ENCODE measurements around the gene SIRT1. TPM values are rescaled to one million over a fixed set of nuclear protein-coding genes. Genes with fewer than 3 reads are reported as not detected.
"Not testable (repeated sequence)": the region's sequence is repeated elsewhere in the genome, so short reads cannot be mapped to it uniquely, and the experiment has no call there.

The SIRT1 gene
- total RNA-seq, 1 experiment from 2014 or later = 42.6 TPM

- BruUV-seq (replicated peaks) = no TSS peak
- CTCF ChIA-PET = interaction anchor here (0.6 kb wide), 1 partner anchor 17 kb away, joined by 3 read pairs; no protein-coding TSS in a partner anchor
Measured at GRCh38 chr10:67836972-67837371, 47.5 kb upstream of the SIRT1 start.

GRCh38 chr10:67837541-67838314 lies 46.7 kb upstream of the SIRT1 start, which contains the start of gene DNAJC12:
DNAJC12 (minus strand) TSS chr10:67838188; CDS start chr10:67838011, 177 bp downstream.
- peak within 1 kb of the TSS; percentile 55 for H3K4me3 ChIP-seq (ENCODE audit: low read depth, low read length, poor library complexity, severe bottlenecking)
- TSS peak; percentile 74 for BruUV-seq (replicated peaks)
- POLR2A ChIA-PET (ENCODE audit: low non-redundant PET) = interaction anchor here (0.6 kb wide), 1 partner anchor 248 kb away, joined by 3 read pairs; no protein-coding TSS in a partner anchor
- CTCF ChIA-PET = interaction anchor here (1.0 kb wide), 1 partner anchor 18 kb away, joined by 7 read pairs; no protein-coding TSS in a partner anchor
- H3K9me3 ChIP-seq (ENCODE audit: low read depth, low read length, poor library complexity, severe bottlenecking) = no peaks in the 10 kb centered on the region
- H3K36me3 ChIP-seq (ENCODE audit: insufficient read depth, low read length, poor library complexity, severe bottlenecking) = no peaks in the 10 kb centered on the region
- intact Hi-C loops (cut with micrococcal nuclease; ENCODE audit: unreplicated experiment) = no loop called here
- peak within 1 kb of the TSS; percentile 72 for H3K27ac ChIP-seq (ENCODE audit: low read depth, low read length, poor library complexity, severe bottlenecking)
- no peaks in the 10 kb centered on the region for H3K27me3 ChIP-seq (replicated peaks; ENCODE audit: insufficient read depth, low read depth, low read length, poor library complexity)
- DNase-seq (ENCODE audit: low spot score) = peak; percentile 96
- TF ChIP-seq EZH2 (IDR thresholded peaks at IDR 0.05; ENCODE audit: borderline replicate concordance, low read depth, low read length, poor library complexity, severe bottlenecking) (no peak), CTCF (conservative IDR thresholded peaks at IDR 0.05; ENCODE audit: low read depth, low read length) (no peak)
- peaks cover 18% of the 10 kb centered on the region for H3K4me1 ChIP-seq (ENCODE audit: insufficient read depth, low read length, poor library complexity, severe bottlenecking)

More at GRCh38 chr10:67836972-67837371, 47.5 kb upstream of the SIRT1 start:
- POLR2A ChIA-PET (ENCODE audit: low non-redundant PET) = no interaction called here
- DNase-seq (ENCODE audit: low spot score) = no peak
- no peaks in the 10 kb centered on the region for H3K36me3 ChIP-seq (ENCODE audit: insufficient read depth, low read length, poor library complexity, severe bottlenecking)
- peak overlapping the region; percentile 72 for H3K27ac ChIP-seq (ENCODE audit: low read depth, low read length, poor library complexity, severe bottlenecking)
- no peaks in the 10 kb centered on the region for H3K27me3 ChIP-seq (replicated peaks; ENCODE audit: insufficient read depth, low read depth, low read length, poor library complexity)
- no peaks in the 10 kb centered on the region for H3K9me3 ChIP-seq (ENCODE audit: low read depth, low read length, poor library complexity, severe bottlenecking)
- peak overlapping the region; percentile 55 for H3K4me3 ChIP-seq (ENCODE audit: low read depth, low read length, poor library complexity, severe bottlenecking)
- TF ChIP-seq CTCF (conservative IDR thresholded peaks at IDR 0.05; ENCODE audit: low read depth, low read length) (no peak), EZH2 (IDR thresholded peaks at IDR 0.05; ENCODE audit: borderline replicate concordance, low read depth, low read length, poor library complexity, severe bottlenecking) (no peak)
- peaks cover 25% of the 10 kb centered on the region for H3K4me1 ChIP-seq (ENCODE audit: insufficient read depth, low read length, poor library complexity, severe bottlenecking)
- intact Hi-C loops (cut with micrococcal nuclease; ENCODE audit: unreplicated experiment) = no loop called here

- POLR2A ChIA-PET (ENCODE audit: low non-redundant PET); H3K4me3 ChIP-seq (ENCODE audit: low read depth, low read length, poor library complexity, severe bottlenecking); H3K27ac ChIP-seq (ENCODE audit: low read depth, low read length, poor library complexity, severe bottlenecking); BruUV-seq (replicated peaks); H3K4me1 ChIP-seq (ENCODE audit: insufficient read depth, low read length, poor library complexity, severe bottlenecking); DNase-seq (ENCODE audit: low spot score); CTCF ChIA-PET; intact Hi-C loops (cut with micrococcal nuclease; ENCODE audit: unreplicated experiment); H3K27me3 ChIP-seq (replicated peaks; ENCODE audit: insufficient read depth, low read depth, low read length, poor library complexity); H3K36me3 ChIP-seq (ENCODE audit: insufficient read depth, low read length, poor library complexity, severe bottlenecking); H3K9me3 ChIP-seq (ENCODE audit: low read depth, low read length, poor library complexity, severe bottlenecking): not testable (repeated sequence)
Measured at GRCh38 chr10:67839511-67839910, 44.9 kb upstream of the SIRT1 start.

Data from A673 (cell line).